Thoracic aorta (tissue), 2 donors: ENCODE data around the gene C10orf53. TPM values are rescaled to one million over a fixed set of nuclear protein-coding genes. Genes with fewer than 3 reads are reported as not detected.
"Not testable (repeated sequence)": the region's sequence is repeated elsewhere in the genome, so short reads cannot be mapped to it uniquely, and the experiment has no call there.

Experiments
- ATAC-seq: fragments of 150-250 bp; one replicate; pipeline ENCODE4 v1.8.0; 2017; ENCODE audit warnings: low read depth; ENCODE audit not compliant: insufficient number of reproducible peaks, low FRiP score
- DNase-seq: peaks from one replicate; pipeline ENCODE4 v3.0.0-alpha.2; 2020; ENCODE audit warnings: low spot score
- H3K27ac ChIP-seq, 2 donors: fragments of 200-600 bp; sonication (generic); 1 replicate in 1 of 2; 2 replicates in 1 of 2; pipeline ENCODE4 v1.5.1; 2016; ENCODE audit warnings: mild to moderate bottlenecking in 2 of 2, moderate library complexity in 2 of 2
- H3K27me3 ChIP-seq: fragments of 200-600 bp; sonication (generic); replicated peaks from 2 replicates; pipeline ENCODE4 v1.6.0; 2016; ENCODE audit warnings: mild to moderate bottlenecking; ENCODE audit not compliant: insufficient read depth
- H3K36me3 ChIP-seq: fragments of 200-600 bp; sonication (generic); one replicate; pipeline ENCODE4 v1.5.1; 2016
- H3K4me1 ChIP-seq, 2 donors: fragments of 200-600 bp; sonication (generic); 1 replicate in 1 of 2; 2 replicates in 1 of 2; pipeline versions ENCODE4 v1.5.1 to v1.6.0; 2016; ENCODE audit warnings: low read depth in 2 of 2, mild to moderate bottlenecking in 1 of 2; ENCODE audit not compliant: control insufficient read depth in 1 of 2
- H3K4me3 ChIP-seq: fragments of 200-600 bp; sonication (generic); 2 replicates; pipeline ENCODE4 v1.5.1; 2016; ENCODE audit warnings: mild to moderate bottlenecking
- H3K9me3 ChIP-seq: fragments of 200-600 bp; sonication (generic); 2 replicates; pipeline ENCODE4 v1.5.1; 2016
- total RNA-seq, 2 donors: library from RNA; depleted of rRNA; stranded (reverse); fragments of >200 nt; gene quantifications; one replicate each; pipeline versions ENCODE4 v1.1.0 to v1.2.3, GENCODE V29; 2016
- TF ChIP-seq, protein P1 (sequence below): fragments of 200-600 bp; sonication (generic); IDR thresholded peaks from one replicate; pipeline ENCODE4 v1.5.1; 2019; ENCODE audit warnings: antibody characterized with exemption

C10orf53 gene
- total RNA-seq, 2 donors from 2014 or later, result not detected

GRCh38 chr10:49711481-49711880 is 32.0 kb downstream of the C10orf53 start:
- ATAC-seq, result no peak
- H3K36me3 ChIP-seq, result no peaks in the 10 kb centered on the region
- no peaks in the 10 kb centered on the region for H3K27me3 ChIP-seq
- no peaks in the 10 kb centered on the region for H3K9me3 ChIP-seq
- TF ChIP-seq, protein P1, sequence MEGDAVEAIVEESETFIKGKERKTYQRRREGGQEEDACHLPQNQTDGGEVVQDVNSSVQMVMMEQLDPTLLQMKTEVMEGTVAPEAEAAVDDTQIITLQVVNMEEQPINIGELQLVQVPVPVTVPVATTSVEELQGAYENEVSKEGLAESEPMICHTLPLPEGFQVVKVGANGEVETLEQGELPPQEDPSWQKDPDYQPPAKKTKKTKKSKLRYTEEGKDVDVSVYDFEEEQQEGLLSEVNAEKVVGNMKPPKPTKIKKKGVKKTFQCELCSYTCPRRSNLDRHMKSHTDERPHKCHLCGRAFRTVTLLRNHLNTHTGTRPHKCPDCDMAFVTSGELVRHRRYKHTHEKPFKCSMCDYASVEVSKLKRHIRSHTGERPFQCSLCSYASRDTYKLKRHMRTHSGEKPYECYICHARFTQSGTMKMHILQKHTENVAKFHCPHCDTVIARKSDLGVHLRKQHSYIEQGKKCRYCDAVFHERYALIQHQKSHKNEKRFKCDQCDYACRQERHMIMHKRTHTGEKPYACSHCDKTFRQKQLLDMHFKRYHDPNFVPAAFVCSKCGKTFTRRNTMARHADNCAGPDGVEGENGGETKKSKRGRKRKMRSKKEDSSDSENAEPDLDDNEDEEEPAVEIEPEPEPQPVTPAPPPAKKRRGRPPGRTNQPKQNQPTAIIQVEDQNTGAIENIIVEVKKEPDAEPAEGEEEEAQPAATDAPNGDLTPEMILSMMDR, result no peak
- H3K4me3 ChIP-seq, result no peak overlapping the region
- no peaks in the 10 kb centered on the region for H3K4me1 ChIP-seq
- no peak overlapping the region for H3K27ac ChIP-seq
- DNase-seq, result no peak

GRCh38 chr10:49713266-49713665 is 33.8 kb downstream of the C10orf53 start:
- TF ChIP-seq, protein P1, result no peak
- H3K27me3 ChIP-seq, result no peaks in the 10 kb centered on the region
- H3K36me3 ChIP-seq, result no peaks in the 10 kb centered on the region
- no peak overlapping the region for H3K4me3 ChIP-seq
- no peaks in the 10 kb centered on the region for H3K9me3 ChIP-seq
- no peak for DNase-seq
- no peaks in the 10 kb centered on the region for H3K4me1 ChIP-seq
- no peak for ATAC-seq
- H3K27ac ChIP-seq, result no peak overlapping the region

DNA sequence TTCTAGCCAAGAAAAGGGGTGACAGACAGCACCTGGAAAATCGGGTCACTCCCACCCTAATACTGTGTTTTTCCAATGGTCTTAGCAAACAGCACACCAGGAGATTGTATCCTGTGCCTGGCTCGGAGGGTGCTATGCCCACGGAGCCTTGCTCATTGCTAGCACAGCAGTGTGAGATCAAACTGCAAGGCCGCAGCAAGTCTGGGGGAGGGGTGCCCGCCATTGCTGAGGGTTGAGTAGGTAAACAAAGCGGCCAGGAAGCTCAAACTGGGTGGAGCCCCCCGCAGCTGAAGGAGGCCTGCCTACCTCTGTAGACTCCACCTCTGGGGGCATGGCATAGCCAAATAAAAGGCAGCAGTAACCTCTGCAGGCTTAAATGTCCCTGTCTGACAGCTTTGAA is 35.7 kb downstream of the C10orf53 start:
- not testable (repeated sequence) for H3K27ac ChIP-seq, DNase-seq, H3K27me3 ChIP-seq, H3K9me3 ChIP-seq, H3K4me1 ChIP-seq, H3K36me3 ChIP-seq, H3K4me3 ChIP-seq, ATAC-seq

DNA sequence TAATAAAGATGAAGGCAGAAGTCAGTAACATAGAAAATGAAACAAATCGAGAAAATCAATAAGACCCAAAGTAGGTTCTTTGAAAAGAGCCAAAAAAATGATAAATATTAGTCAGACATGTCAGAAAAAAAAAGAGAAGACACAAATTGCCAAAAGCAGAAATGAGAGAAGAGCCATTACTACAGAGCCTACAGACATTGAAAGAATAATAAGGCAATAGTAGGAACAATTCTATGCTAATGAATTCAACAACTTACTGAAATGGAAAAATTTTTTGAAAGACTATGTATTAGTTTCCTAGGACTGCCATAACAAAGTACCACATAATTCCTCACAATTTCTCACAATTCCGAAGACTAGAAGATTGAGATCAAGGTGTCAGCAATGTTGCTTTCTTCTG is 47.1 kb downstream of the C10orf53 start:
- H3K27me3 ChIP-seq, result no peaks in the 10 kb centered on the region
- H3K4me1 ChIP-seq, result no peaks in the 10 kb centered on the region
- TF ChIP-seq, protein P1, result no peak
- no peaks in the 10 kb centered on the region for H3K36me3 ChIP-seq
- no peak overlapping the region for H3K27ac ChIP-seq
- no peak for ATAC-seq
- DNase-seq, result no peak
- no peak overlapping the region for H3K4me3 ChIP-seq
- peaks cover 5% of the 10 kb centered on the region for H3K9me3 ChIP-seq

DNA sequence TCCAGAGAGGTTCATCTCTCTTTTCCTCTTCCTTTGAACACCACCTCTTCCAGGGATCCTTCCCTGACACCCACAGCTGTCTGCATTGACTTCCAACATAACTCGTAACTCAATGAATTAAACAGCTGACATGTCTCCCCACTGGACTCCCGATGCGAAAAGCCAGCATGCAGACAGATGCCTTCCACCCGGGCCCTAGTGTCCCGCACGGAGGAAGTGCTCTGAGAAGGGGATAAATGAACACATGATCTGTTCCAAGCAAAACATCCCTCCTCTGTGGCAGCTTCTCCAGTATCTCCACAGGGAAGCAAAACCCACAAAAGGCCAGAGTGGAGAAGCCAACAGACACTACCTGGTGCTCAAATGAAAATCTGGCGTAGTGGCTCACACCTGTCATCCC is 54.4 kb downstream of the C10orf53 start:
- H3K9me3 ChIP-seq, result no peaks in the 10 kb centered on the region
- ATAC-seq, result no peak
- no peaks in the 10 kb centered on the region for H3K4me1 ChIP-seq
- TF ChIP-seq, protein P1, result no peak
- H3K27ac ChIP-seq, result no peak overlapping the region
- no peak for DNase-seq
- no peak overlapping the region for H3K4me3 ChIP-seq
- no peaks in the 10 kb centered on the region for H3K36me3 ChIP-seq
- no peaks in the 10 kb centered on the region for H3K27me3 ChIP-seq

DNA sequence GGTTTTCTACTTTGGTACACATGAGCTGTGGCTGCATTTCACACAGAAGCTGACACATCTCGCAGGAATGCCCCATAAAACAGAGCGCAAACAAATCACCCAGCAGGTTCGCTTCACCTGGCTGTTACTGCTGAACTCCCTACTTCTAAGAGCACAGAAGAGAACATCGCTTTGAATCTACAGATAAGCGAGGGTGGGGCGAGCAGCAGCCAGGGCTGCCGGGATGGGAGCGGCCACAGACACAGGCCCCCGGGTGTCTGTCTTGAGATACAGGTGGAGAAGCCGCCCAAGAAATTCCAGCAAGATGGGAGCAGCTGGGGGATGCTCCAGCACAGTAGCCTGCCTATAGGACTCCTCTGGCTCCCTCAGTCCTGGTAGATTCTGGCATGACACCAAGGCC is 55.2 kb downstream of the C10orf53 start:
- Histone ChIP-seq H3K4me3 (no peak overlapping the region), H3K27me3 (no peaks in the 10 kb centered on the region), H3K36me3 (no peaks in the 10 kb centered on the region), H3K27ac (no peak overlapping the region), H3K4me1 (no peaks in the 10 kb centered on the region), H3K9me3 (no peaks in the 10 kb centered on the region)
- DNase-seq (no peak), ATAC-seq (no peak)
- TF ChIP-seq, protein P1, result no peak
